IPS-18c (cell line): ENCODE results near the gene COX5A.
"Not testable (repeated sequence)": the region's sequence is repeated elsewhere in the genome, so short reads cannot be mapped to it uniquely, and the experiment has no call there.

Experiments
- H3K4me3 ChIP-seq: 2 replicates; pipeline ENCODE4 v1.7.0; 2013; ENCODE audit warnings: low read depth, mild to moderate bottlenecking, low read length, moderate library complexity; ENCODE audit not compliant: insufficient read depth
- H3K9me3 ChIP-seq: one replicate; pipeline ENCODE4 v1.6.1; 2013; ENCODE audit warnings: mild to moderate bottlenecking, low read length, moderate library complexity; ENCODE audit not compliant: control insufficient read depth, insufficient read depth

Gene COX5A

DNA sequence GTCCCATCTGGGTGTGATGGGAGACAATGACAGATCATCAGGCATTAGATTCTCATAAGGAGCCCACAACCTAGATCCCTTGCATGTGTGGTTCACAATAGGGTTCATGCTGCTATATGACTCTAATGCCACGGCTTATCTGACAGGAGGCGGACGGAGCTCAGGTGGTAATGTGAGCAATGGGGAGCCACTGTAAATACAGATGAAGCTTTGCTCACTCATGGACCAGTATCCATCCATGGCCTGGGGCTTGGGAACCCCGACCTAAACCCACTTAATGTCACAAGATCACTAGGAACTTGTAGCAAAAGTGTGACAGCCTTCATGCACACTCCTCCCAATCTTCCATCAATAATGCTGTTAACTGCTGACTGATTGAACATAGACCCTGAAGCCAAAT is 29.2 kb downstream of the COX5A start:
- Histone ChIP-seq H3K9me3 (no peaks in the 10 kb centered on the region), H3K4me3 (no peak overlapping the region)

GRCh38 chr15:74907163-74907870 is 30.6 kb downstream of the COX5A start:
- Histone ChIP-seq H3K4me3 (peak overlapping the region; percentile 87), H3K9me3 (no peaks in the 10 kb centered on the region)

- Histone ChIP-seq H3K9me3 (no peaks in the 10 kb centered on the region), H3K4me3 (peak within 1 kb of the TSS; percentile 87)
Observed at GRCh38 chr15:74906450-74907162, 31.3 kb downstream of the COX5A start, which contains the start of gene FAM219B. Gene FAM219B (minus strand): TSS chr15:74906851. CDS start chr15:74906800, 51 bp downstream.

- no peaks in the 10 kb centered on the region for H3K9me3 ChIP-seq
- peak overlapping the region; percentile 87 for H3K4me3 ChIP-seq
Observed at GRCh38 chr15:74906067-74906449, 31.8 kb downstream of the COX5A start.

DNA sequence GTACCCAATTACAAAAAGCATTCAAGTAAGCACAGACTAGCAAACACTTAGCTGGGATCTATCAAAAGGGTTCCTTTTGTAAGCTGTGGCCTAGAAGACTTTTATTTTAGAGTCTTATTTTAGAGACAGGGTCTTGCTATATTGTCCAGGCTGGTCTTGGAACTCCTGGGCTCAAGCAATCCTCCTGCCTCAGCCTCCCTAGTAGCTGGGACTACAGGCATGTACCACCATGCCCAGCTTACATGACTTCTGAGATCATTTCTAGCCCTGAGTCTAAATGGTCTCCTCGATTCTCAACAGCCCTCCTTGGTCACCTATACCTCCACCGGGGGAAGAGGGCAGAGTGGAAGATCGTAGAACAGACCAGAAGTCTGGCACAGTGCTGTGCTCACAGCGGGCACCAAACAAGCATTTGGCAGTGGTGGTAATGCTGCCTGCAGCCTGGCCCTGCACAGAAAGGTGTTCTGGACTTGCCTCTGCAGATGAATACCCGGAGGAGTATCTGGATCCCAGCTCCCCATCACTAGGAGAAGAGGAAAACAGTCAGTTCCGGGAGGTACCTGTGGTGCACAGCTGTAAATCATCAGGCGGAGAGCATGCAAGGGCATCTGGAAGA is 33.6 kb downstream of the COX5A start:
- no peak overlapping the region for H3K4me3 ChIP-seq
- H3K9me3 ChIP-seq = no peaks in the 10 kb centered on the region

DNA sequence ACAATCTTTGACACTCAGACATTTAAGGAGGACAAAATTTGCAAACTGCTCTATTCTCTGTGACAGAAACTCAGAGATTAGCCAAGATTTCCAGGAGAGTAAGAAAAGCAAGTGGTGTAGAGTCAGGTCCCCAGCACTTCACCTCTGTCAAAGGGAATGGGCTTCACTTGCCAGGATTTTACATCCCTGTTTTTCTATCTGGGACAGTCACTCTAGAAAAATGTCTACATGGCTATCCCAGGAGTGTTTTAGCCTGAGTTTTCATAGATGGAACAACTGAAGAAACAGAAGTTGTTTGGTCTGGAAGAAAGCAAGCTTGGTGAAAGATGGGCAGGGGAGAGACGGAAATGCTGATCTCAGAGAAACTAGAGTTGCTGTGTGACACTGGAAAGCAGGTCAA is 34.2 kb downstream of the COX5A start:
- no peak overlapping the region for H3K4me3 ChIP-seq
- no peaks in the 10 kb centered on the region for H3K9me3 ChIP-seq

DNA sequence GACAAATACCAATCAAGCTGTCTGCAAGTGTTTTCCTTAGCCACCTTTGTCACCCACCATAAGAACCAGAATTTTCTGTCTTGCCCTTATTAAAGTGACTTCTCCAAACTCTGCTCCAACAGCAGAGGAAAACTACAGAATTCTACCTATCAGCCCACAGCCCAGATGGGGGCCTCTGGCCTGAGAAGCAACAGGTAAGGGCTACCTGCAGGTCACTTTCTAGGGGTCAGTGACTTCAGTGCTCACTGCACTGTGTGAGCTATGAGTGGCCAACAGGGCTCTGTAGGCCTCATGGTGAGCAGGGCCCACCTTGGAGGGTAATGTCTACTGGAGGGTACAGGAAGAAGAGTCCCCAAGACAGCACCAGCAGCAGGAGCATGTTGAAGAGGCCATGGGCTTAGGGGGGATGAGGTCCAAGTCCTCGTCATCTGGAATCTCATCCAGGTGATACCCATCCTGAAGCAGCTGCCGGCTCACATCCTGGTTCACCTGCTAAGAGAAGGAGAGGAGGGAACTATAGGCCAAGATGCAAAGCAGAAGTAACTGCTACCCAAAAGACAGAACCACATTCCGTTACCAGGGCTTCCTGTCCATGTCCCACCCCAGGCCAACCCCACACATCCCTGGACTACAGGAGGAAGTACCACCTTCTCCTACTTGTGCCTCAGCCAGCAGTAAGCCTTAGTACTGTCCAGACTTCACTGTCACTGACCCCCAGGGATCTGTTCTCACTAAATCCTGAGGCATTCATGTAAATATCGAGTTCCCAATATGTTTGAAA is 35.4 kb downstream of the COX5A start:
- no peak overlapping the region for H3K4me3 ChIP-seq
- H3K9me3 ChIP-seq = no peaks in the 10 kb centered on the region

- Histone ChIP-seq H3K9me3 (no peaks in the 10 kb centered on the region), H3K4me3 (no peak overlapping the region)
Observed at GRCh38 chr15:74901612-74902063, 36.2 kb downstream of the COX5A start.

- H3K9me3 ChIP-seq = no peaks in the 10 kb centered on the region
- no peak overlapping the region for H3K4me3 ChIP-seq
Observed at GRCh38 chr15:74897300-74897701, 40.6 kb downstream of the COX5A start.

DNA sequence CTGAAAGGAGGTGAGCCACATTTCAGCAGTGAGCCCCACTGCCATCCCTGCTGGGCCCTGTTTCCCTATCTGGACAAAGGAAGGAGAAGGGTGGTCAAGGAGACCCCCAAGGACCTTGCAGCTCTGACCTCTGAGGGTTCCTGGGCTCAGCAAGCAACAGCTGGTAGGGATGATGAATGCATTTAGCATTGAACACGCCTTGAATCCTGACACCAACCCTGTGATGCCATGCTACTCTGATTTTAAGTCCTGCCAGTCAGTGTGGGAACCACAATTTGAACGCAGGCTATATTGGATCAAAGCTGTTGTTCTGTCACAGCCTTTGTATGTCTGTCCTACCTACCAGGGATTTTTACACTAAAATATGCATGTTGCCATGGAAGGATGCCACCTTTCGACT is 41.6 kb downstream of the COX5A start:
- H3K4me3 ChIP-seq = no peak overlapping the region

GRCh38 chr15:74895830-74896229 is 42.0 kb downstream of the COX5A start:
- Histone ChIP-seq H3K9me3 (no peaks in the 10 kb centered on the region), H3K4me3 (no peak overlapping the region)

More for the DNA sequence above, 41.6 kb downstream of the COX5A start:
- no peaks in the 10 kb centered on the region for H3K9me3 ChIP-seq

GRCh38 chr15:74894383-74894782 is 43.5 kb downstream of the COX5A start:
- not testable (repeated sequence) for H3K9me3 ChIP-seq

DNA sequence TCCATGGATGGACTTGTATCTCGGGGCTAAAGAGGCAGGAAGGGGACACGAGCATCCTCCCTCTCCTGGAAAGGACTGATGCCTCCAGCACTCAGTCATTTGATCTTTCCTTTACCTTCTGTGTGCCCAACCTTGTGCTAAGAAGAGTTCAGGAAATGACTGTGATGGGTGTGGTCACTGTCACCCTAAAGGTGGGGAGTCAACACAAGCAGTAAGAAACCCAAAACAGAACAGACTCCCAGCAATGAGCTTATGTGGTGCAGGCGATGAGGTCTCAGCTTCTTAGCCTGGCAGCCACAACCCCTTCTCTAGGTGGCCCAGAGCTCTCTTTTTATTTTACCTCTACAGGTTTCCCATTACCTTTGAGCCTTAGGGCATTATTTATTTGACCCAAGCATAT is 44.2 kb downstream of the COX5A start:
- H3K4me3 ChIP-seq = no peak overlapping the region
- no peaks in the 10 kb centered on the region for H3K9me3 ChIP-seq

More at GRCh38 chr15:74894383-74894782, 43.5 kb downstream of the COX5A start:
- H3K4me3 ChIP-seq = not testable (repeated sequence)

- Histone ChIP-seq H3K9me3 (no peaks in the 10 kb centered on the region), H3K4me3 (no peak overlapping the region)
Observed at GRCh38 chr15:74892931-74893330, 44.9 kb downstream of the COX5A start.

DNA sequence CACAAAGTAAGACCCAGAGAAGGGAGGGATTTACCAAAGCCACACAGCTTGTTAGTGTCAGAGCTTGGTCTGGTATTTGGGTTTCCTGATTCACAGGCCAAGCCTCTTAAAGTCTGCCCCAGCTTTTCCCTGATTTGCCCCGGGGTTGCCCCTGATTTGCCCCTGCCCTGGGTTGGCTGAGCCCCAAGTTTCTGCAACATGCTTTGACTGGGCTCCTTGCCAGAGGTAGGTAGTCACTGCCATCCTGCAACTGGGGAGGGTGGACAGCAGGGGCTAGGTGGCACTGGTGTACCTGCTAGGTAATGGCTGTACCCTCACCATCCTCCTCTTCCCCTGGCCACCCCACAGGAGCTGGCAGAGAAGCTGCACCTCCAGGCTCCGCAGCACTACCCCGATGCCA is 45.6 kb downstream of the COX5A start:
- Histone ChIP-seq H3K9me3 (no peaks in the 10 kb centered on the region), H3K4me3 (no peak overlapping the region)

DNA sequence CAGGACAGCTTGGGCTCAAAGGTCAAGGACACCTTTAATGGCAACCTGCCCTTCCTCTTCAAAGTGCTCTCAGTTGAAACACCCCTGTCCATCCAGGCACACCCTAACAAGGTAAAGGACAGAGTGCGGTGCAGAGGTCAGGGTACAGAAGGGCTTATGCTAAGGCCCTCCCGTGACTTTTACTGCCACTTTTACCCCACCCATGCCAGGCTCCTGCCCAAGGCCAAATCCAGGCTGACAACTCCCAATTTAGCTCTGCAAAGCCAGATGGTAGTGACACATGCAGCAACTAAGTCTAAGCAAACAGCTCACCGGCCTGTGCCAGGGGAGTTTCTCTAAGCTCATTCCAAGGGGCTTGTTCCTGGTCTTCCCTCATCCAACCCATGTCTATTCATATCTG is 46.4 kb downstream of the COX5A start:
- no peaks in the 10 kb centered on the region for H3K9me3 ChIP-seq
- no peak overlapping the region for H3K4me3 ChIP-seq

GRCh38 chr15:74890665-74890960 is 47.3 kb downstream of the COX5A start:
- H3K4me3 ChIP-seq = peak overlapping the region; percentile 92
- H3K9me3 ChIP-seq = no peaks in the 10 kb centered on the region
